NOMO-1 treated with DMSO at 0.1 percent for 48 hours (cell line): ENCODE data around the gene SCLT1.
A peak's percentile ranks its signal among the peaks of the same experiment; 100 is the strongest.

Source experiments
- DNase-seq: peaks from one replicate; lab custom pipeline; 2025; ENCODE audit not compliant: unreplicated experiment; lab: John Stamatoyannopoulos, UW

Gene SCLT1

DNA sequence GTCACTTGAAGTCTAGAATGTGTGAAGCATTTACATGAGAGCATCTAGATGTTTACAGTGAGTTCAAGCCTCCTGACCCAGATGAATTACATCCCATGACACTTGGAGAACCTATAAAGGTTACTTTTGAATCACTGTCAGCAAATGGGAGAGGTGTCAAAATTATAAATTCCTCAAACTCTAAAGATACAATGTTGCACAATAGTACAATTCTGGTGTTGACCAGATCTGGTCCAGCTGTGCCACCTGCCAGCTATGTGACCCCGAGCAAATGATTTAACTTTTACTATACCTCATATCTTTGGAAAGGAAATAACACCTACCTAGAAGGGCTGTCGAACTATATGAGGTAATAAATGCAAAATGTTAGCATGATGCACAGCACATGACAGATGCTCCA lies 214.1 kb downstream of the SCLT1 start:
- no peak for DNase-seq

GRCh38 chr4:128877934-128878333 lies 215.4 kb downstream of the SCLT1 start:
- DNase-seq, result no peak

- no peak for DNase-seq
These were observed 217.1 kb downstream of the SCLT1 start for GRCh38 chr4:128876200-128876599.

DNA sequence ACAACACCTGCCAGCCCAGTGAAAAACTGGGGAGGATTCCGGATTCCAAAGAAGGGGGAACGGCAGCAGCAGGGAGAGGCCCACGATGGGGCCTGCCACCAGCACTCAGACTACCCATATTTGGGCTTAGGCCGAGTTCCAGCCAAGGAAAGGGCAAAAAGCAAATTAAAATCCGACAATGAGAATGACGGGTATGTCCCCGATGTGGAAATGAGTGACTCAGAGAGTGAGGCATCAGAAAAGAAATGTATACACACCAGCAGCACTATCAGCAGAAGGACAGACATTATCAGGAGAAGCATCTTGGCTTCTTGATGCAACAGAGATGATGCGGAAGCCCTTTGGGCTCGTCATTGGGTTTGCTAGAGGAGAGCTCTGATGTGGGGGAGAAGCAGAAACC lies 221.4 kb downstream of the SCLT1 start:
- DNase-seq, result no peak

- DNase-seq, result no peak
These were observed 223.4 kb downstream of the SCLT1 start for GRCh38 chr4:128869776-128870509.

DNA sequence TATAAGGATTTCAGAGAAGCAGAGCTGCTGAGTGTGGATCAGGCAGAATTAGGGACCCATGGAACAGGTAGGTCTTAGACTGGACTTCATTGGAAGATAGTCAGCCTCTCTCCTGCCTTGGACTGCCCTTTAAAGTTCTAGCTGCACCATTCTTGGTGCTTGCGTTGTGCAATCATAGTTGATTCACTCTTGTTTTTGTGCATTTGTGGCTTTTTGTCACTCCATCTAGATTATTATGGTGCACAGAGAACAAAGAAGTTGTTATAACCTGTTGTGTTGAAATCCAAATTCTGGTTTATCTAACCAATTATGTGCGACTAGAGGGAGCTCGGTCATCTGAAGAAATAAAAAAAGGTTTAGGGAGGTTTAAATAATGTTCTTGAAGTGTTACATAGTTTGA lies 224.6 kb downstream of the SCLT1 start:
- DNase-seq, result peak; percentile 32

DNA sequence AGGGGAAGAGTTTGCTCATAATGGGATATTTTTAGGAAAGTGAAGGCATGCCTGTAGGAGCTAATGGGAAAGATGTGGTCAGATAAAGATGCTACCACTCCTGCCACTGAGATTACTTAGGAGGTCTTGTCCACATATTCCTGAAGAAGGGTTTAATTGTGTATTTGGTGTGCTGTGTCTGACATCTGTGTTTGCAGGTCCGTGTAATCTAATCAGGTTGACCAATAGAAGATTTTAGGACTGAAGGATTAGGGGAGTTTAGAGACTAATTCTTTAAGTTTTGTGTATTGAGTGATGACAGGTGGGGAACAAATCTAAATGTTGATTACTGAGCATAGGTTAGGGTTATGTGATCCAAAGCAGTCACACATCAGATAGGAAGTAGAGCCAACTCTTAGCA lies 226.6 kb downstream of the SCLT1 start:
- no peak for DNase-seq

- DNase-seq, result no peak
These were observed 227.1 kb downstream of the SCLT1 start for GRCh38 chr4:128866269-128866668.

DNA sequence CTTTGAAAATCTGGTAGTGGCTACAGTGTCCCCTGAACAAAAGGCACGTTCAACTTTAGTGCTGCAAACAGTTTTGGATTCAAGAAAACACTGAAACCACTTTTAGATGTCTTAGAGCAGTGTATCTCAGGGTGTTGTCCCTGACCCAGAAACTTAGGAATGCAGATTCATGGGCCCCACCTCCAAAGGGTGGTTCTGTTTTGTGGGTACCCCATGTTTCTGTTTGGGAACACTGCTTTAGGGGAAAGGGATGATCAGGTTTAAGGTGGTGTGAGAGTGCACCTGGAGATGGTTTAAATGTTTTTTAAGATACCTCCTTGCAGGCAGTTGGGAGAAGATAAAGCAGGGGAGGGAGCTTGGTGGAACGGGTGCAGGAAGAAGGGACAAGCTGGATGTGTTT lies 228.2 kb downstream of the SCLT1 start:
- no peak for DNase-seq

DNA sequence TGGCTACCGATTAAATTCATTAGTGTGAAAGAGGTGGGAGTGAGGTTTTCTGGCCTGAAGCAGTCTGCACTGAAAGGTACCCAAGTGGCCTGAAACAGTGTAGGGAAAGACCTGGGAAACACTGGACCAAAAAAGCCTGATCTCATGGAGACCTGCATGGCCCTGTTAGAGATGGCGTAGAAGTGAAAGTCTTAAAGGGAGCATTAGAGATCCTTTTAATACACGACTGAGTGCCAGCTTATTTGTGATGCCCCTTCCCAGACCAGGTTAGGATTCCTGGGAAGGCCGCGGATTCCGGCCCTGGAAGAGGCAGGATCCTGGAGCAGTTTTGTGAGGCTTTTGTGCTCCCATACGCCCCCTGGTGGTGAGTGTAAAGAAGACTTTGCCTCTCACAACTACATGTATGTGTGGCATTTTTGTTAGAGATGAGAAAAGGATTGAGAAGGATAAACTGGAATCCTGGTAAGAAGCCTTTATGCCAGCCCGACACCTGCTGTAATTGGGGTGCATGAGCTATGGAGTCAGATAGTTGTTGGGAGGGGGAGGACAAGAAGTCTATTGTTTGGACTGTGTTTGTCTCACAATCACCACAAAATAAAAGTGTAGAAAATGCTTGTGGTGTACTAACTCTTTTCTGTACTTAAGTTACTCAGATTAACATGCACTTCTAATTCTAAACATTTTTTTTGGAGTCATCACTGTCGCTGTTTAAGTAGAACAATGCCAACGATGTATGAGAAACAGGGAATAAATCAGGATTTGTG lies 229.8 kb downstream of the SCLT1 start:
- peak; percentile 27 for DNase-seq

DNA sequence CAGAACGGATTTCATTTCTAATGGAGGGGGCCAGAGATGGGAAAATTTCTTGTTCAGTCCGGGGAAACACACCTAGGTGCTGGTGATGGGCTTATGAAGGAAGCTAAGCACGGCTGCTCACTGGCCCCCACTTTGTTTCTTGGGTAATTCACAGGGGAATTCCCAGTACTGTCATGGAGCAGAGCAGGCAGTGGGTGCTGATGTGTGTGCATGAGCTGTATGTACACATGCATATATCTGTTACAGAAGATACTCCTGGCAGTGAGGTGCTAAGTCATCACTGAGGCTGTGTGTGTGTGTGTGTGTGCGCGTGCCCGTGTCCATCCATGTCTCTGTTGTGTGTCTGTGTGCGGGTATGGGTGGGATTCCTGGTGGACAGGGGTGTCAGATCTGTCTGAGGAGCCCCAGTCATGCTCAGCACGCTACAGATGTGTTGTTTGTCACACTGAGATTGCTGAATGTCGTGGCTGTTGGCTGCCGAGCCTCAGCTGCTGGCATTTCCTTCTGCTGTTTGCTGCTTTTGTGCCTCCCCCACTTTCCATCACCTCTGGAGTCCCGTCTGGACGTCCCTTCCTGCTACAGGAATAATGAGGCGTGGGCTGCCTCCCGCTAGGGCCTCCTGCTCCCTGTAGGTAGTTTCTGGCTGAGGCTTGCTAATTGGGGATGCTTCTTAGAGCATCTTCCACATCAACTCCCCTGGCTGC lies 230.6 kb downstream of the SCLT1 start:
- DNase-seq, result no peak

DNA sequence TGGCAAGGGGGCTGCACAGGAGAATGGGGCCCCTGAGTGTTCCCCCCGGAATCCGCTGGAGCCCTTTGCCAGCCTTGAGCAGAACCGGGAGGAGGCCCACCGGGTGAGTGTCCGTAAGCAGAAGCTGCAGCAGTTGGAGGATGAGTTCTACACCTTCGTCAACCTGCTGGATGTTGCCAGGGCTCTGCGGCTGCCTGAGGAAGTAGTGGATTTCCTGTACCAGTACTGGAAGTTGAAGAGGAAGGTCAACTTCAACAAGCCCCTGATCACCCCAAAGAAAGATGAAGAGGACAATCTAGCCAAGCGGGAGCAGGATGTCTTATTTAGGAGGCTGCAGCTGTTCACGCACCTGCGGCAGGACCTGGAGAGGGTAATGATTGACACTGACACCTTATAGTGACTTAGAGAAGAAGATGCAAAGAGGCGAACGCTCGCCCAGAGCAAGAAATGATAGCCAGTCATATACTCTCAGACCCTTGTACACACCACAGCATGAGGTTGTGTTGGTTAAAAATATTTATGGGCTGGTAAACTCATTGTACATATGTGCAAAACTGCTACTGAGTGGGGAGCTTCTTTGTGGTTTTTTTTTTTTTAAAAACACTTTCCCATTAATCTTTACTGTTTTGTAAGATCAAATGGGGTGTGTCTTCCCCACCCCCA lies 231.4 kb downstream of the SCLT1 start:
- DNase-seq, result no peak

DNA sequence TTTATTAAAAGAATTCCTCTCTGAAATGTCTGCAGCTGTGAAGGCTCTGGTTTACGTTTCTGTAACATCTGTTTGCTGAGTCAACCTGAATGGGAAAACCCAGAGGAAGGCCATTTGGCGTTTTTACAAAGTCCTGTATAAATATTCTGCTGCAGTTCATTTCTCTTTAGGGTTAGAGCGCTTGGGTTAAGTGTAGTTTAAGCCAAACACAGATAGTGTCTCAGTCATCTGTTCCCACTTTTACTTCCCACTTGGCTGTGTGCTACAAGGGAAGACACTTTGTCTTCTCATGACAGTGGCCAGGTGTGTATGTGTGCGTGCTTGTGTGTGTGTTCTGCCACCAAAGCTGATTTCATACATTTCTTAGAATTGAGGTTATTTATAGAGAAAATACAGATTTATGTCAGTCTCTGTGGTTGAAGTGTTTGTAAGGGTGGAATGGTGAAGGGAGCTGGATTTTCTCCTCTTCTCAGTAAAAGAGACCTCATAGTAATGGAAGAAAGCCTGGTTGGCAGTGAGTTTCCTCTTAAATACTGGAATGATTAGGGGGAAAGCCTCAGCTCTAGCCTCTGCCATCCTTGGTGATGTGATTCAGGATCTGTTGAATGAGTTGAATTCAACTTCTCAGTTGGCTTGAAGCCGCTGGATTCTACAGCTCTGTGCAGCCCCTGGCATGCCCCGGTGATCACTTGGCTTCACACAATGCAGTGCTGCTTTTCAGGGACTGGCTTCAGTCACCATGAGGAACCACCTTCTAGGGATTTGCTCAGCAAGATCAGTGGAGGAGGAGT lies 233.3 kb downstream of the SCLT1 start:
- no peak for DNase-seq

- no peak for DNase-seq
These were observed 234.3 kb downstream of the SCLT1 start for GRCh38 chr4:128858879-128859671.

- DNase-seq, result no peak
These were observed 237.1 kb downstream of the SCLT1 start for GRCh38 chr4:128856246-128856645.

DNA sequence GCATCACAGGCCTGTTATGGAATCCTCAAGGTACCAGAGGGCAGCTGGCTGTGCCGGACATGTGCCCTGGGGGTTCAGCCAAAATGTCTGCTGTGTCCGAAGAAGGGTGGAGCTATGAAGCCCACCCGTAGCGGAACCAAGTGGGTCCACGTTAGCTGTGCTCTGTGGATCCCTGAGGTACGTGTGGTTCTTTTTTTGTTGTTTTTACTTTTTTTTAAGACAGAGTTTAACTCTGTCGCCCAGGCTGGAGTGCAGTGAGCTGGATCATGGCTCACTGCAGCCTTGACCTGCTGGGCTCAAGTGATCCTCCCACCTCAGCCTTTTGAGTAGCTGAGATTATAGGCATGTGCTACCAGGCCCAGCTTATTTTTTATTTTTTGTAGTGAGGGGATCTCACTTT lies 237.7 kb downstream of the SCLT1 start:
- DNase-seq, result no peak

- peak; percentile 82 for DNase-seq
These were observed 238.9 kb downstream of the SCLT1 start for GRCh38 chr4:128854433-128854832.

- no peak for DNase-seq
These were observed 239.6 kb downstream of the SCLT1 start for GRCh38 chr4:128853741-128854140.

- DNase-seq, result no peak
These were observed 243.1 kb downstream of the SCLT1 start for GRCh38 chr4:128850252-128850651.

DNA sequence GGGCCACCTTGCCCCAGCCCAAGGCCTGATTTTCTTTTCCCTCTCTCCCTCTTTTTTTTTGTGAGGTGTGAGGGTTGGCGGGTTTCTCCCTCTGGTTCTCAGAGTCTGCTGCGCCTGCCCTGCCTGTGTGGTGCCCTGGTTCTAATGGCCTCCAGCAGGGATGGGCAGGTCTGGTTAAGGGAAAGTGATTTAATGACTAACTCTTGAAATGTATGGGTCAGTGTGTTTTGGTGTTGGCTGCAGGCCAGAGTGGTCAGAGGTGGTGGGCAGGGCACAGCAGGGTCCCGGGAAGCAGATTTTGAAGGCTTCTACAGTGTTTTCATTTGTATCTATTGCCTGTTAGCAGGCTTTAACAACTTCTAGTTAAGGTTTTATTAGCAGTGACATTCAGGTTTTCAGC lies 244.9 kb downstream of the SCLT1 start:
- no peak for DNase-seq
